ENCODE measurements around the gene SMG5.

SMG5 gene

GRCh38 chr1:156244712-156245111 lies 37.9 kb downstream of the SMG5 start:
- TF ChIP-seq ZFX (IDR thresholded peaks at IDR 0.05; ENCODE audit: borderline replicate concordance) (no peak), CTCF (IDR thresholded peaks at IDR 0.05) (no peak)
- H3K27ac ChIP-seq = peak overlapping the region; percentile 26; the same call in 1 of the 2 replicates

- TF ChIP-seq ZFX (IDR thresholded peaks at IDR 0.05; ENCODE audit: borderline replicate concordance) (no peak), CTCF (IDR thresholded peaks at IDR 0.05) (no peak)
These were observed 38.5 kb downstream of the SMG5 start for GRCh38 chr1:156244126-156244525.

DNA sequence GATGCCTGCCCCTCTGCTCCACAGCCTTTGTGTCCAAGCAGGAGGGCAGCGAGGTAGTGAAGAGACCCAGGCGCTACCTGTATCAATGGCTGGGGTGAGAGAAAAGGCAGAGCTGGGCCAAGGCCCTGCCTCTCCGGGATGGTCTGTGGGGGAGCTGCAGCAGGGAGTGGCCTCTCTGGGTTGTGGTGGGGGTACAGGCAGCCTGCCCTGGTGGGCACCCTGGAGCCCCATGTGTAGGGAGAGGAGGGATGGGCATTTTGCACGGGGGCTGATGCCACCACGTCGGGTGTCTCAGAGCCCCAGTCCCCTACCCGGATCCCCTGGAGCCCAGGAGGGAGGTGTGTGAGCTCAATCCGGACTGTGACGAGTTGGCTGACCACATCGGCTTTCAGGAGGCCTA lies 39.9 kb downstream of the SMG5 start:
- TF ChIP-seq CTCF (IDR thresholded peaks at IDR 0.05) (no peak), ZFX (IDR thresholded peaks at IDR 0.05; ENCODE audit: borderline replicate concordance) (no peak)
- H3K27ac ChIP-seq = no peak overlapping the region

More at GRCh38 chr1:156244126-156244525, 38.5 kb downstream of the SMG5 start:
- H3K27ac ChIP-seq = peak overlapping the region; percentile 26; the same call in 1 of the 2 replicates

- TF ChIP-seq ZFX (IDR thresholded peaks at IDR 0.05; ENCODE audit: borderline replicate concordance) (no peak), CTCF (IDR thresholded peaks at IDR 0.05) (no peak)
- H3K27ac ChIP-seq = peak within 1 kb of the TSS; percentile 12; the same call in 1 of the 2 replicates
These were observed 40.7 kb downstream of the SMG5 start, which contains the start of gene BGLAP for GRCh38 chr1:156241926-156242325. Gene BGLAP, plus strand, starts transcription at chr1:156242184. Its CDS starts 48 bp downstream, at chr1:156242232.

GRCh38 chr1:156241311-156241811 lies 41.3 kb downstream of the SMG5 start:
- peak overlapping the region; percentile 12; the same call in 1 of the 2 replicates for H3K27ac ChIP-seq
- TF ChIP-seq ZFX (IDR thresholded peaks at IDR 0.05; ENCODE audit: borderline replicate concordance) = no peak
- no peak for TF ChIP-seq CTCF (IDR thresholded peaks at IDR 0.05)

GRCh38 chr1:156238248-156238647 lies 44.4 kb downstream of the SMG5 start:
- no peak overlapping the region for H3K27ac ChIP-seq
- no peak for TF ChIP-seq ZFX (IDR thresholded peaks at IDR 0.05; ENCODE audit: borderline replicate concordance)
- no peak for TF ChIP-seq CTCF (IDR thresholded peaks at IDR 0.05)

DNA sequence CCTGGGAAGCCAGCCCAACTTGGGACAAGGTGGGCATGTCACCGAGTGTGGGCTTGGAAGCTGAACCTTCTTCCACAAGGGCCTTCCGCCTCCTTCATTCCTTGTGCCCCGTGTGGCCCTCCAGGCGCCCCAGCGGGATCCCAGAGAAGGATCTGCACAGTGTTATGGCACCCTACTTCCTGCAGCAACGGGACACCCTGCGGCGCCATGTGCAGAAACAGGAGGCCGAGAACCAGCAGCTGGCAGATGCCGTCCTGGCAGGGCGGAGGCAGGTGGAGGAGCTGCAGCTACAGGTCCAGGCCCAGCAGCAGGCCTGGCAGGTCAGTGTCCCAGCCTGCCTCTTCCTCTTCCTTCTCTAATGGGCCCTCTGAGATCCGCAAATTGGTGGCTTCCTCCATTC lies 46.5 kb downstream of the SMG5 start:
- TF ChIP-seq ZFX (IDR thresholded peaks at IDR 0.05; ENCODE audit: borderline replicate concordance) (no peak), CTCF (IDR thresholded peaks at IDR 0.05) (no peak)

More for the DNA sequence above, 46.5 kb downstream of the SMG5 start:
- H3K27ac ChIP-seq = no peak overlapping the region
